Stimulated activated CD8-positive, alpha-beta memory T cell treated with anti-CD3 and anti-CD28 coated beads, Interleukin-4, amount 100 ng/mL, for 24 hours (primary cell): ENCODE data around the gene MPP7.
"Not testable (repeated sequence)": the region's sequence is repeated elsewhere in the genome, so short reads cannot be mapped to it uniquely, and the experiment has no call there.

Experiments used
- DNase-seq: peaks from one replicate; pipeline ENCODE4 v3.0.0-alpha.2; 2020; ENCODE audit warnings: low read depth

The MPP7 gene

DNA sequence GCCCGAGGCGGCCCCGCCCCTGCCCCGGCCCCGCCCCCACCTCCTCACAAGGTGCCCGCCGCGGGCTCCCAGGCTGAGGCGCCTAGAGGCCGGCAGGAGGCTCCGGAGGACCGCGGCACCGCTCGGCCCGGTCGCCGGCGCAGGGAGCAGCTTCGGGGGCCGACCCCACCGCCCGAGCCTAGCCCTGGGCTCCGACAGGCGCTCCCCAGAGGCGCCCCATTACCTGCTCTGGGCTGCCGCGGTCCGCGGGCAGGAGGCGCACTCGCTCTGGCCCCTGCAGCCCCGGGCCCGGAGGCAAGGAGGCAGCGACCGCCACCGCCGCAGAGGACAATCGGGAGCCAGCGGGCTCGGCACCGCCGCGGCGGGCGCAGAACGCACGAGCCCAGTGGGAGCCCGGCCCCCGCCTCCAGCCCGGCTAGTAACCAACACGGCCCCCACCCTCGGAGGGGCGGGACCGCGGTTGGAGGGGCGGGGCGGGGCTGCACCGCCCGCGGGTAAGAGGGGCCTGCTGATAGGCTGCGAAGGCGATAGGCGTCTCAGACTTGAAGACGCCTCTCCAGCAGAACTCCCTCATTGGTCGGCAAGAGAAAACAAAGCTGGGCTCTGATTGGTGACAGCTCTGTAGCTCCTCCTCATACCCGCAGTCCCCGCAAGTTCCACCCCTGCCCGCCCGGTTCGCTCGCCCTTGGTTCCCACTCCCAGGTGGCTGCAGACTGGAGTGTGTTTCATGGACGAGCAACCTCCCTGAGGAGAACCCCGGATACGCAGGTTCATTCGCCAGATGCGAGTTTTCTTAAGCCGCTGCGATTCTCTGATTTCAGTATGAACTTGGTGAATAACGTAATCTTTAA is at the start of gene MPP7:
Gene MPP7, minus strand, starts transcription at position 427 of the 851 bp plus-strand sequence. CDS start 64,460 bp downstream, outside the sequence.
- DNase-seq, result peak; percentile 95

DNA sequence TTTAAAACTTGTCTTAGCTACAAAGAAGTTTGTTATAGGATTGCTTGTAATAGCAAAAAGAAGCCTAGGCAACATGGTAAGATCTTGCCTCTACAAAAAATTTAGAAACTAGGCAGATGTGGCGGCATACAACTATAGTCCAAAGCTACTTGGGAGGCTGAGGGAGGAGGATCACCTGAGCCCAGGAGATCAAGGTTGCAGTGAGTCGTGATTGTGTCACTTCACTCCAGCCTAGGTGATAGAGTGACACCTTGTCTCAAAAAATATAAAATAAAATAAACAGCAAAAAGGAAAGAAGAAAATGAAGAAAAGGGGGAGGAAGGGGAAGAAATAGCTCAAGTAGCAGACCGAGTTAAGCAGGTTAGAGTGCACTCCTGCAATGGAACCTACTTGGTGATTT is 47.0 kb upstream of the MPP7 start:
- no peak for DNase-seq

DNA sequence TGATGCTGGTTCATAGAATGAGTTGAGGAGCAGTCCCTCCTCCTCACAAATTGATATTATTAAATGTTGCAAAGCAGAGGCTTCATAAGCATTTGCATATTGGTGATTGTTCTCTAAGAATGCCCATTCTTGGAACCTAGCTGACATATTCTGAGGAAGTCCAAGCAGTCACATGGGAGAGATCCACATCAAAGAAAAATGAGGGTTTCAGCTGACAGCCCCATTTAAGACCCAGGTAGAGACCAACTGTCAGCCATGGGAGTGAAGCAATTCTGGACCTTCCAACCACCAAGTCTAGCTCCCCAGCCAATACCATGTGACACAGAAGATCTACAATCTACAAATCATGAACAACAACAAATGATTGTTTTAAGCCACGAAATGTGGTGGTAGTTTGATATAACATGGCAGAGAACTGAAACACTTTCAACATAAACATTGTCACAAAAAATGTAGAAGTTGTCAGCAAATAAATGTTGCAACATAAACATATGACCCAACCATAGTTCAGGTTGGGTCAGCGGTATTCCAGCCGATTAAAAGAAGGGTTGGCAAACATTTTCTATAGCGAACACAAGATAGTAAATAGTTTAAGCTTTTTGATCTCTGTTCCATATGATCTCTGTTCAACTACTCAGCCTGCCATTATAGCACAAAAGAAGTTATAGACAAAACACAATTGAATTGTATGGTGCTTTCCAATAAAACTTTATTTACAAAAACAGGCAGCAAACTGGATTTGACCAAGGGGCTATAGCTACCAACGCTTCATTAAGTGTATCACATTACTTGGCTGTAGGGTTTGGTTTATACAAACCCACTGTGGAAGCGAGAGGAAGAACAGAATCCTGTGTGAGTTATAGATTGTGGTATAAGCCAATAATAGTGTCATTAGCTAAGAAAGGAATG is 41.4 kb upstream of the MPP7 start:
- no peak for DNase-seq

DNA sequence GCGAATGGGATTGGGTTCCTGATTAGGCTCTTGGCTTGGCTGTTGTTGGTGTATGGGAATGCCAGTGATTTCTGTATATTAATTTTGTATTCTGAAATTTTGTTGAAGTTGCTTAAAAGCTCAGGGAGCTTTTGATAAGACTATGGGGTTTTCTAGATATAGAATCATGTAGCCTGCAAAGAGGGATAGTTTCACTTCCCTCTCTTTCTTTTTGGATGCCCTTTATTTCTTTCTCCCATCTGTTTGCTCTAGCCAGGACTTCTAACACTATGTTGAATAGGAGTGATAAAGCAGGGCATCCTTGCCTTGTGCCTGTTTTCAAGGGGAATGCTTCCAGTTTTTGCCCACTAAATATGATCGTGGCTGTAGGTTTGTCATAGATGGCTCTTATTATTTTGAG is 40.4 kb upstream of the MPP7 start:
- no peak for DNase-seq

DNA sequence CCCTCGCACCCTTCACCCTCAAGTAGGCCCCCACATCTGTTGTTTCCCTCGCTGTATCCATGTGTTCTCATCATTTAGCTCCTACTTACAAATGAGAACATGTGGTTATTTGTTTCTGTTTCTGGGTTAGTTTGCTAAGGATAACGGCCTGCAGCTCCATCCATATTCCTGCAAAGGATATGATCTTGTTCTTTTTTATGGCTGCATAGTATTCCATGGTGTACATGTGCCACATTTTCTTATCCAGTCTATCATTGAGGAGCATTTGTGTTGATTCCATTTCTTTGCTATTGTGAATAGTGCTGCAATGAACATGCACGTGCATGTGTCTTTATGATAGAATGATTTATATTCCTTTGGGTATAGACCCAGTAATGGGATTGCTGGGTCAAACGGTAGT is 38.8 kb upstream of the MPP7 start:
- DNase-seq, result not testable (repeated sequence)

DNA sequence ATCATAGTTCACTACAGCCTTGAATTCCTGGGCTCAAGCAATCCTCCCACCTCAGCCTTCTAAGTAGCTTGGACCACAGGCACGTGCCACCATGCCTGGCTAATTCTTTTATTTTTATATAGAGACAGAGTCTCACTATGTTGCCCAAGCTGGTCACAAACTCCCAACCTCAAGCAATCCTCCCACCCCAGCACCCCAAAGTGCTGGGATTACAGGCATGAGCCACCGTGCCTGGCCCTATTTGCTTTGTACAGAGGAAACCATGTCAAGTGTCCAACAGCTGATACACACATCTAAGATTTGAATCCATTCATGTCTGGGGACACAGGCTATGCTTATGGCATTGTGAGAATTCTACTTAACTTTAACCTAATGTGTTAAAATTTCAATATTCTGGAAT is 29.9 kb upstream of the MPP7 start:
- DNase-seq, result no peak

DNA sequence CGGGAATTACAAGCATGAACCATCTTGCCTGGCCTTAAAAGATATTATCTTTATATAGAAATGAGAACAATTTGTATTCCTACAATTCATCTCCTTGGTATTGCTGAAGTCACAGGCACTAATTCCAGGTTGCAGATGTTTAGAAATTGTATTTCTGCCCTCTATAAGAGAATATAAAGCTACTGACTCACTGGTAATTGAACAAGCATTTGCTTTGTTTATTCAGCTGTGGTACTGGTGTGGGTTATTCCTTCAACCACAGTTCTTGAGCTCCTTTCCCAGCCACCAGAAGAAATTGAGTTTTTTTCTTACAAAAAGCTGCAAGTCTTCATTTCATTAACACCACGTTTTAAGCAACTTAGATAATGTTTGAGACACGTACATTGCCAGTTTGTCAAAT is 29.0 kb upstream of the MPP7 start:
- DNase-seq, result no peak

DNA sequence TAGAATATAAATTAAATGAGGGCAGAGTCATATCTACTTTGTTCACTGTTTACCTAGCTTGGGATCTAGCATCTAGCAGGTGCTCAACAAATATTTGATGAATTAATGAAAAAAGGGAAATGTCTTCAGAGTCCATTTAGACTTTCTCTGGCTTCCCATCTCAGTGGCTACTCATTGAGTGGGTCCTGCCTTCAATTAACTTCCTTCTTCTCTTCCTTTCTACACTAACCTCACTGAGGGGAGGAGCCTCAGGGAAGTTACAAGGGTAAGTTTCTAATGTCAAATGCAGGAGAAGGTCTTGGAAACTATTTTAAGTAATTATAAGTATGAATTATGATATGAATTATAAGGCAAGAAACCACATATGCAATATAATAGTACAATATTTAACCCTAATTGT is 28.2 kb upstream of the MPP7 start:
- DNase-seq, result no peak

DNA sequence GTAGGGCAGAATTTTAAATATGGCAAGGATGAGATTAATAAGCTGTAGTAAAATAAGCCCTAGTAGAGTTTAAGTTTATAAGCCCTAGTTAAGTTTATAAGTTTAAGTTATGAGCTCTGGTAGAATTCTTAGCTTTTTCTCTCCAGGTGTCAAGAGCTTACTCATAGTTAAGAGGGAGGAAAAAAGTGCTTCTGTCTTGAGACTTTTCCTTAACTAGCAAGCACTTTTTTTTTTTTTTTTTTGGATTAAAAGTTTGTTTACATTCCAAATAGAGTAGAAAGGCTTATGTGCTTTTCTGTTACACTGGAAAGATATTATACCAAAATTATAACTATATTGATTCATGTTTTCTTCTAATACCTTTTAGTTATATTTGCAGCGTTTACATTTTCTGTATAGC is 25.5 kb upstream of the MPP7 start:
- DNase-seq, result no peak

DNA sequence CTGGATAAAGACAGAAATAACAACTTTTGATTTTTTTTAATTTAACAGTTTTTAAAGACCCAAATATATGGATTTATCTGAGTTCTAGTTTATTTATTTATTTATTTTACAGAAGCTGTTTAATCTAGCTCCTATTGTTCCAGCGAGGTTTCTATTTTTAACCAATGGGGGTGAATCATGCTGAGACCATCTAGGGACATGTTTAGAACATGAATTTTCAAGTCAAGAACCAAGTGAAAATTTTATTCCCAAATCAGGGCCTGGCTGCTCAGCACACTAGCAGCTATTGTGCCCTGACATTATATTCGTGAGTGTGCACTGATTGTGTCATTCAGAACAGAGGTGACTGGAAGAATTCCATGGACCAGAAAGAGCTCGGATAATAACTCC is 24.6 kb upstream of the MPP7 start:
- DNase-seq, result no peak

DNA sequence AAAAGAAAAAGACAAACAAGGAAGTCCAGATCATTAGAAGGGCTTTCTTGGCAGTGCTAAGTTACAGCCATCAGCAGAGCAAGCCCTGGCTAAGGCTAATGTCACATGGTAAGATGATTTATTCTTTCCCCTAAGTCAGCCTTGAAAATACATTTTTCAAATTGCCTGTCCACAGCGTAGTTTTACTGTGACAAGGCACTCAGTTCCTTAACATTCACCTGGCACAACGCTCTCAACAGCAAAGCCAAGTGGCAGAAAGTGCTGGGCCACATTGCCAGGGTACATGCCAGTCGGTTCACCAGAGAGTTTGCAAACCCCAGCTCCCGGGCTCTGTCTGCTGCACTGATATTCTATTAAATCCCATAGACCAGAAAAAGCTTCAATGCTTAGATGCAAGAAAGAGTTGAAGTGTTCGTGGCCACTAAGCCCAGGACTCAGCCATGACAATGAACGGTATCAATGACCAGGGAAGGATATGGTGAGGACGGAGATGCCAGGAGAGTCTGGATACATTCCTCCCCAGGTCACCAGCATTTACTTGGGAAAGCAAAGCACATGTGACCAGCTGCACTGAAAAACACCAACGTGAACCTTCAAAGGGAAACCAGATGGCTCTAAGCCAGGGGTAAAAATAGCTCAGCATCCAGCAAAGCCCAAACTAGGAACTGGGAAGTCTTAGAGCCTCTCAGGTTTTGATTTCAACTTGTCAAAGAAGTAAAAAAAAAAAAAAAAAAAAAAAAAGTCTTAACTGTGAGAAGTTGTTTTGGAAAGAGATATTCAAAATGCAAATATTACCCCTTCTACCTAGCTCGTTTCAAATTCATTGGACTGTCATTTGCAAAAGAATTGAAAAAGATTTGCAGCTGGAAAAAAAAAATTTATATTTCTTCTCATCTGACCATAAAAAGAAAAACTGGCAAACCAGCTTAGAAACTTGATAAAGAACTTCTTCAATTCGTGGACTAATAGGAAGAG is 23.9 kb upstream of the MPP7 start:
- DNase-seq, result no peak

DNA sequence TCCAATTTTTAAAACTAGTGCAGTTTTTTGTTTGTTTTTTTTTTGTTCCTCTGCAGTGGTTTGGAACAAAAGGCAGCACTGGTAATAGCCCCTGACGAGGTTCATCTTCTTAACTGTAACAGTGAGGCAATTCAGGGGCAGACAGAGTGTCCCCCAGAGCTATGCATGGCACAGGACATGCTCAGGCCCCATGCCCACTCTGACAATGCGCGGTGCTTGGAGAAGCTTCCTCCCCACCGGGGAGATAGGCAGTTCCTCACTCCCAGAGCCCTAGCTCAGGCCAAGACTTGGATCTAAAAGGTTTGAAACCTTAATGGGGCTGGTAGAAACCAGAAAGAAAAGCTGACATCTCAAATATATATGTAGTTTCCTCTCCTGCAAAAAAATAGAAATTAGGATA is 17.9 kb upstream of the MPP7 start:
- no peak for DNase-seq

DNA sequence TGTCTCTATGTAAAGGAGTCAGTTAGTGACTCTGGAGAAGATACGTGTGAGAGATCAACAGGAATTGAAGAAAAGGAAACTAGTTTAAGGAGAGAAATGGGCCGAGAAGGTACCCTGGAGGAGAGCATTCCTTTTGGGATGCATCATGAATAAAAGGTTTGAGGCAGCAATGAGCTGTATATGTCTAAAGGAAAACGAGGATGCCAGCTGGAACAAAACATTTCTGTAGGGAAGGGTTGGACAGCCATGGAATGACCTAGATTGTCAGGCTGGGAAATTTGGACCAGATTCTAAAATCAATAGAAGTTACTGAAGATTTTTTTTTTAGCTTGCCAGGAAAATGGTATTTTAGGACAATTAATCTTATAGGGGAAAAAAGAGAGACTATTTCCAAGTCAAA is 17.2 kb upstream of the MPP7 start:
- no peak for DNase-seq

DNA sequence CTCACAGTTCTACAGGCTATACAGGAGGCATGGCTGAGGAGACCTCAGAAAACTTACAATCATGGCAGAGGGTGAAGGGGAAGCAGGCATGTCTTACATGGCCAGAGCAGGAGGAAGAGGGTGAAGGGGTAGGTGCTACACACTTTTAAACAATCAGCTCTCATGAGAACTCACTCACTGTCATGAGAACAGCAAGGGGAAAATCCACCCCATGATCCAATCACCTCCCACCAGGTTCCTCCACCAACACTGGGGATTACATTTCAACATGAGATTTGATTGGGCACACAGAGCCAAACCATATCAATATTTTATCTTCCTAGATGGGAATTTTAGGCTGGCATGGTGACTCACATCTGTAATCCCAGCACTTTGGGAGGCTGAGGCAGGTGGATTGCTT is 16.2 kb upstream of the MPP7 start:
- not testable (repeated sequence) for DNase-seq

DNA sequence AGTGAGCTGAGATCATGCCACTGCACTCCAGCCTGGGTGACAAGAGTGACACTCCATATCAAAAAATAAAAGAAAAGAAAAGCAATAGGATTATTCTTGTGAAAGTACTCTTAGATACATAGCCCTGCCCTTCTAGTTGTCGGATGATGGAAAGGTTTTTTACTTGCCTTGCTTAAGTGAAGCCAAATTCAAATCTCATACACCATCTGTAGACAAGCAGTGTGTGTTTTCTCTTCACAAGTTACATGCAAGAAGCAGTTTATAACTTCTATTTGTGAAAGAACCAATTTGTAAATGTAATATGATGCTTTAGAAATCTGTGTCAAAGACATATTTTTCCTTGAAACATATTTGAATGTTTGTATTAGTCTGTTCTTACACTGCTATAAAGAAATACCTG is 15.8 kb upstream of the MPP7 start:
- DNase-seq, result no peak

DNA sequence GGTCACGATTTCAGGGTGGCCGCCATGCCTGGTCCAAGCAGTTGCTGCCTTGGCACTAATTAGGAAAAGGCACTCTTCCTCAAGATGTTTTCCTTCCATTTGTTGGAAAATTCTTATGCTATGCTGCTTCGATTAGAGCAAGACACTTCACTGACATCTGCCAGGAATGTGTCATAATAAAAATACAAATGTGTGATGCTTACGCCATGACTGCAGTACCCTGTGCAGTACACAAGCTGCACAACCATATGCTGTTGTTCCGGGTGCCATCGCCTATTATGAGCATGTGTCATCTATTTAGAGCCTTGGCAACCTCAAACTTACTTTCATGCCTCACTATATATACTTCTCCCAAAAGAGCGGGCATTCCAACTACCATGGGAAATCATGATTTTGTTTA is 14.9 kb upstream of the MPP7 start:
- DNase-seq, result no peak

DNA sequence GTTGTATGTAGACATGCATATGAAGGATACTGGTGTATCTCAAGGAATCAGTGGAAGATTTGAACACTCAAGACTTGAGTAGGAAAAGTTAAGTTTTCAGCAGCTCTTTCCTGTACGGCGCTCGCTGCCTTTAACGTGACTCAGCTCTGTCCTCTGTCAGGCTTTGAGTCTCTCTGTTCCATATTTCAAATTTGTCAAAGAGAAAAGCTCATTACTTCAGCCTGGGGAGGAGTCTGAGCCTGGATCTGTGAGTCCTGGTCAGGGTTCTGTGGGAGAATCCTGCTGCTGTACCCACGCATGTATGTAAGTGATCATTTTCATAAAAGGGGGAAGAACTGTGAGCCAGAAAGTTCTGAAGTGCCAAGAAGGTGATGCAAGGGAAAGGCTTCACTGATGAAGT is 13.8 kb upstream of the MPP7 start:
- no peak for DNase-seq

DNA sequence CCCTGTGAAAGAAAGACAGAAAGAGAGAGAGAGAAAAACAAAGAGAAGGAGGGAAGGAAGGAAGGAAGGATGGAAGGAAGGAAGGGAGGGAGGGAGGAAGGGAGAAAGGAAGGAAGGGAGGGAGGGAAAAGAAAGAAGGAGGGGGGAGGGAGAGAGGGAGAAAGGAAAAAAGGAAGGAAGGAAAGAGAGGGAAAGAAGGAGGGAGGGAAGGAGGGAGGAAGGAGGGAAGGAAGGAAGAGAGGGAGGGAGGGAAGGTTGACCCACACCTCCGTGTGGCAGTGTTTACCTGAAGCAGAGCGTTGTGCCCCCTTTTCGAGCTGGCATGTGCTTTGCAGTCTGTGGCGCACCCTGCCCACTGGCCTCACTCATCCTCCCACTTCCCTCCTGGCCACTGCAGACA is 12.3 kb upstream of the MPP7 start:
- no peak for DNase-seq

DNA sequence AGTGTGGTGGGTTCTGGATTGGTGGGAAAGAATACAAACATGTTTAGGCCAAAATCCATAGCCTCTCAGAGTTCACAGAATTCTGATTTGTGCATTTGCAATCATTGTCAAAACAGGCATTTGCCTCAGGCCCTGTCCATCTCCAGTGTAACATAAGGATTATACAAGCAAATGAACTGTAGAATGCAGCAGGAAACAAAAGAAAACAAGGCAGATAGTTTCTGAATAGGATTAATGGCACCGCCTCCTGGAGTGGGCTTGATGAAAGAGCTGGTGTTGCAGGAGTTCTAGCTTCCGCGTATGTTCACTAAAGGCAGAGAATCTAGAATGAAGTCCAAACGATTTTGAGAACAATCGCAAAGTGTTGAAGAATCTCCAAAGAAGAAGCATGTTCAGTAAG is 11.3 kb upstream of the MPP7 start:
- no peak for DNase-seq

DNA sequence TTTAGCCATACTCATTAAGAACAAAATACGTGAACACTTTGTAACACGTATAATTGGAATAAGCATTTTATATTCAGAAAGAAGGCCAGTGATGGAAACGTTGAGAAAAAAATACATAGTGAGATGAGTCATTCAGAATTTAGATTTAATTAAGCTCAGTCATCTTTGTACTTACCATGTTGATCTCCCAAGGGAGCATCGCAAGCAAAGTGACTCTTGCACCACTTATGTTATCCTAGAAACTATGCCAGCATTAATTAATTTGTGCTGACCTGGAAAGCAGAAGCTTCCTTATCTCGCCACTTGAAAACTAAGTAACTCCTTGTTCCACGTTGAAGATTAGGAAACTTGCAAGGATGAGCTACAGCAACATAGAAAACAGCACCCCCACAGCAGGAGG is 9.7 kb upstream of the MPP7 start:
- no peak for DNase-seq

DNA sequence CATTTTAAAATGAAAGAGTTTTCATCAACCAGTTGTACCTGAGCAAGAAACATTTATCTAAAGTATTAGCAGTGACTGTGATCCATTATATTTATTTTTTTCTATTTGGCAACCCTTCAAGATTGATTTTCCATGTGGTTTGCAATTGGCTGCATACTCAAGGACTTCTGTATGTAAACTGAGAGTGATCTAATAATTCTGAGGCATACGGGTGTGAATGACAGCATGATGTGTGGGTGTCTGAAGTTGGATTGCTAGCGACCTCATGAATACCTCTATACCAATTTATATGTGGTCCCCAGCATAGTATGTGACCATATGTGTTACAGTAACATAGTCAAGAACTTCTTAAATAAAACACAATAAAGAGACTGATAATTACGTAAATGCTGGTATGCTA is 8.2 kb upstream of the MPP7 start:
- no peak for DNase-seq

DNA sequence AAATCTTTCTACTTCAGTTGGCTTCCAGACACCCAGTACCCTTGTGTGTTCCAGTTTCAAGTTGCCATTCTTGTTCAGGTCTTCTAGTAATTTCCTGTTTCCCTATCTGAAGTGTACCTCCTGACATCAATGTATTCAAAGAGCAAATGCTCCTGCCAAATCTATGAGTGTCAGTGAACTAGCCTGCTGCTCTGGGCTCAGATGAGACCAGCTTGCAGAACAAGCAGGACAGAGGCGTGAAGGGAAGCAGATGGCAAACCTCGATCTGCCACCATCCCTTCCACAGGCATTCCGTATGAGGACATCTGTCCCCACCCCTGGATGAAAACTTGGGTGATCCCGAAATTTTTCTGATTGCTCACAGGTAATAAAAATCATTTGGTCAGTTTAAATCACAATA is 4.4 kb upstream of the MPP7 start:
- DNase-seq, result no peak
